HG03520 (cell line): ENCODE measurements around the gene PSKH1.
"Not testable (repeated sequence)": the region's sequence is repeated elsewhere in the genome, so short reads cannot be mapped to it uniquely, and the experiment has no call there.

Experiments used
- ATAC-seq: cut with Tn5 transposase; IDR thresholded peaks from one replicate; pipeline ENCODE4 v1.9.1; 2021; ENCODE audit warnings: mild to moderate bottlenecking, moderate library complexity; ENCODE audit not compliant: unreplicated experiment

The PSKH1 gene

GRCh38 chr16:67892899-67893742 lies at the start of gene PSKH1:
Gene PSKH1 (plus strand): TSS chr16:67893254. CDS start chr16:67908750, 15,496 bp downstream.
- peak; percentile 79 for ATAC-seq

GRCh38 chr16:67843343-67843765 lies 49.7 kb upstream of the PSKH1 start:
- no peak for ATAC-seq

GRCh38 chr16:67844497-67844896 lies 48.6 kb upstream of the PSKH1 start:
- no peak for ATAC-seq

- ATAC-seq: no peak
Measured at GRCh38 chr16:67845291-67846062, 47.6 kb upstream of the PSKH1 start.

- ATAC-seq: no peak
Measured at GRCh38 chr16:67846063-67846319, 47.1 kb upstream of the PSKH1 start.

- peak; percentile 49 for ATAC-seq
Measured at GRCh38 chr16:67846320-67847063, 46.6 kb upstream of the PSKH1 start, which contains the start of gene NUTF2. Gene NUTF2 (plus strand): TSS chr16:67846933. CDS start chr16:67865131, 18,198 bp downstream.

GRCh38 chr16:67847064-67847861 lies 45.8 kb upstream of the PSKH1 start, which contains the start of gene CENPT:
Gene CENPT (minus strand): TSS chr16:67847693. CDS start chr16:67833859, 13,834 bp downstream.
- peak; percentile 40 for ATAC-seq

- ATAC-seq: no peak
Measured at GRCh38 chr16:67848118-67848517, 44.9 kb upstream of the PSKH1 start.

- no peak for ATAC-seq
Measured at GRCh38 chr16:67853670-67854069, 39.4 kb upstream of the PSKH1 start.

GRCh38 chr16:67855789-67856188 lies 37.3 kb upstream of the PSKH1 start:
- no peak for ATAC-seq

GRCh38 chr16:67856927-67857546 lies 36.0 kb upstream of the PSKH1 start:
- no peak for ATAC-seq

- no peak for ATAC-seq
Measured at GRCh38 chr16:67857547-67858233, 35.4 kb upstream of the PSKH1 start.

- no peak for ATAC-seq
Measured at GRCh38 chr16:67858500-67858899, 34.6 kb upstream of the PSKH1 start.

GRCh38 chr16:67860589-67861398 lies 32.3 kb upstream of the PSKH1 start:
- no peak for ATAC-seq

- ATAC-seq: no peak
Measured at GRCh38 chr16:67861877-67862276, 31.2 kb upstream of the PSKH1 start.

GRCh38 chr16:67862623-67863583 lies 30.2 kb upstream of the PSKH1 start:
- ATAC-seq: no peak

GRCh38 chr16:67864044-67864443 lies 29.0 kb upstream of the PSKH1 start:
- ATAC-seq: not testable (repeated sequence)
